GM21367 (cell line): ENCODE results near the gene C2orf92.

Experiments used
- ATAC-seq: cut with Tn5 transposase; IDR thresholded peaks from one replicate; pipeline ENCODE4 v1.9.1; 2021; ENCODE audit not compliant: unreplicated experiment

The C2orf92 gene

GRCh38 chr2:97712693-97713295 lies 43.3 kb downstream of the C2orf92 start:
- ATAC-seq: no peak

DNA sequence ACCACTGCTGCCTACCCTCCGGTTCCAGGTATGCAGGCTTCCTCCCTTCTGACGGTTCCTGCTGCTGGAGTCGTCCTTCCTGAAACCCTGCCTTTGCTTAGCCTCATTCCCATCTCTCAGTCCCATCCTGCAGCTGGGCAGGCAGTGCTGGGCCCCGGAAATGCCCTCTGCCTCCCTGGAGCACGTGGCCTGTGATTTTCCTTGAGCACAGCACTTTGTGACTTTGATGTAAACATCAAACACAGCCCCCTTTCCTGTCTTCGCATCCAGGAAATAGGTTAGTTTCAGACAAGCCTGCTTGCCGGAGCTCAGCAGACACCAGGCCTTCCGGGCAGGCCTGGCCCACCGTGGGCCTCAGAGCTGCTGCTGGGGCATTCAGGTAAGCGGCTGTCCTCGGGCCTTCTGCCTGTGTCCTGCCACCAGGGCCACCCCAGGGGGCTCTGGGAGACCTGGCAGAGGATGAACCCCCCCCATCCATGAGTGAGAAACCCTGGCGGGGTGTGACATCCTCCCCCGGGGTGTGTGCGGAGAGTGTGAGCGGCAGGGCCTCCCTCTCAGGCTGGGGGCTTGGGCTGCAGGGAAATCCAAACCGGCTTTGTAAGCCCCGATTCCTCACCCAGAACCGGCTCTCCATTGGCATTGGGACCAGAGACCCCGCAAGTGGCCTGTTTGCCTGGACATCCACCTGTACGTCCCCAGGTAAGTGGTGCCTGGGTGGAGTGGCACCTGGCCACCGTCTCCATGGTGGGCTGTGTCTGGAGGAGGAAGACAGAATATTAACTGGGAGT lies 44.0 kb downstream of the C2orf92 start, which contains the start of gene ZAP70:
ZAP70 (plus strand) TSS at position 281 of the 788 bp plus-strand sequence. CDS start 10,461 bp downstream, outside the sequence.
- ATAC-seq: no peak

- no peak for ATAC-seq
Observed at GRCh38 chr2:97714084-97714949, 44.8 kb downstream of the C2orf92 start.

- ATAC-seq: no peak
Observed at GRCh38 chr2:97714950-97715652, 45.6 kb downstream of the C2orf92 start.

DNA sequence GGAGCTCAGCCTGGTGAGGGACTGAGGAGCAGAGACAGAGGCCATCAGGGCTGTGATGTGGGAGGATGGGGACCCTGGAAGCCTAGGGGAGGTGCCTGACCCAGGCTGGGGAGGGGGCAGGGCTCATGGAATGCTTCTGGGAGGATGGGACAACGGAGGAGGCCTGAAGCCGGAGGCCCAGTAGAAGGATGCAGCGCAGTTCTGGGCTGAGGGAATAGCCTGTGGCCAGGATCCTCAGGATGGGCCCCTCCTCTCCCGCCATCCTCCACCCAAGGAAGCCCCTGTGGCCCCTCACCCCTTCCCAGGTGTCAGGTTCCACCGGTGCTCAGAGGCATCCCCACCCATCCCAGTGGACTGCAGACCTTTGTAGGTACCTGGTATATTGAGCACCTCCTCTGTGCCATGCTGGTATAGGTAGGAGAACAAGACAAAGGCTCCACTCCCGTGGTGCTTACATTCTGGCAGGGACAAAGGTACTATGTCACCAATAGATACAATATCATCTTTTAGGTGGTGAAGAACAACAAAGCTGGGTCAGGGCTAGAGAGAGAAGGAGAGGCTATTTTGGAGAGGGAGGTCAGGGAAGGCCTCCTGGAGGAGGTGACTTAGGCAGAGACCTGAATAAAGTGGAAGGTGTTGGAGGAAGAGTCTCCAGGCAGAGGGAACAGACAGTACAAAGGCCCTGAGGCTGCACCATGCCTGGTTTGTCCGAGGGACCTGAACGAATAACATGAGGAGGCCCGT lies 46.6 kb downstream of the C2orf92 start:
- ATAC-seq: no peak

DNA sequence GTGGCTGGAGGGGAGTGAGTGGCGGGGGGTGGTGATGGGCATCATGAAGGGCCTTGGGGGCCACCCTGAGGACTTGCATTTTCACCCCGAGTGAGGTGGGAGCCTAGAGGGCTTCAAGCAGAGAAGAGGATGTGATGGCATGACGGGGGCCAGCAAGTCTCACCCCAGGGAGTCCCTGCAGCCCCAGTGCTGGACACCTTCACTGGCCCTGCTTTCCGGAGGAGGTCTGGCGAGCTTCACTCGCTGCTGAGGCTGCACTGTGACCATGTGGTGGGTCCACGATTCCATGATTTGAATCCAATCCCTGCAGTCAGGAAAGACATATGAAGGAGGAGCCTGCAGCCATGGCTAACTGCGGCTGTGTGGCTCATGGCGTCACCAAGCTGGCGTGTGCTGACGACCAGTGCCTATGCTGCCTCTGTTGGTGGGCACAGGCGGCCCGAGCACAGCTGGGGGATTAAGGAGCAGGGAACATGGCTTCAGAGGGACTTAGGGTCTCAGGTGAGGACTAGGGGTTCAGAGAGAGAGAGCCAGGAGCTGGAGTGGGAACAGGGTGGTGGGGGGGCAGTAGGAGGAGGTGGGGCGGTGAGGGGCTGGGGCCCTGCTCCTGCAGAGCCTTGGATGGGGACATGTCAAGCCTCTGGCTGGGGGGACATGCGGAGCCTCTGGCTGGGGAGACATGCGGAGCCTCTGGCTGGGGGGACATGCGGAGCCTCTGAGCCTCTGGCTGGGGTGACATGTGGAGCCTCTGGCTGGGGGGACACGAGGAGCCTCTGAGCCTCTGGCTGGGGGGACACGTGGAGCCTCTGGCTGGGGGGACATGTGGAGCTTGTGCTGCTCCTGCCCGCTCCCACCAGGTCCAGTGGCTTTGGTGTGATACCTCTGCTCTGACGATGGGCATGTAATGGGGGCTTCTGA lies 47.4 kb downstream of the C2orf92 start:
- no peak for ATAC-seq

DNA sequence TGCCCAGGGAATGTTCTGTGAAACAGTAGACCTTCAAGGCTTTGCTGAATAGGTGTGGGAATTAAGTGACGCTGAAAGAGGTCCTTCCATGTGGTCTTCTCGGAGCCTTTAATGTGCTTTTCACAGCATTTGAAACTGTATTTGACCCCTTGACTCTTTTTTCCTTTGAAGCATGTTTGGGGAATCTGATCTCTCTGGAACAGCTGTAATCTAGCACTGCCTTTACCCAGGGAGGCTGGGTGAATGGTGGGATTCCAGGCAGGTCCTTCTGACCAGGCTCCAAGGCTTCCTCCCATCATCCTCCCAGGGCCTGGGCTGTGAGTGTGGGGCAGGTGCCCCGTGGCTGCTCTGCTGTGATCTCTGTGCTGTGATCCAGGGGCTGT lies 48.1 kb downstream of the C2orf92 start:
- ATAC-seq: no peak

DNA sequence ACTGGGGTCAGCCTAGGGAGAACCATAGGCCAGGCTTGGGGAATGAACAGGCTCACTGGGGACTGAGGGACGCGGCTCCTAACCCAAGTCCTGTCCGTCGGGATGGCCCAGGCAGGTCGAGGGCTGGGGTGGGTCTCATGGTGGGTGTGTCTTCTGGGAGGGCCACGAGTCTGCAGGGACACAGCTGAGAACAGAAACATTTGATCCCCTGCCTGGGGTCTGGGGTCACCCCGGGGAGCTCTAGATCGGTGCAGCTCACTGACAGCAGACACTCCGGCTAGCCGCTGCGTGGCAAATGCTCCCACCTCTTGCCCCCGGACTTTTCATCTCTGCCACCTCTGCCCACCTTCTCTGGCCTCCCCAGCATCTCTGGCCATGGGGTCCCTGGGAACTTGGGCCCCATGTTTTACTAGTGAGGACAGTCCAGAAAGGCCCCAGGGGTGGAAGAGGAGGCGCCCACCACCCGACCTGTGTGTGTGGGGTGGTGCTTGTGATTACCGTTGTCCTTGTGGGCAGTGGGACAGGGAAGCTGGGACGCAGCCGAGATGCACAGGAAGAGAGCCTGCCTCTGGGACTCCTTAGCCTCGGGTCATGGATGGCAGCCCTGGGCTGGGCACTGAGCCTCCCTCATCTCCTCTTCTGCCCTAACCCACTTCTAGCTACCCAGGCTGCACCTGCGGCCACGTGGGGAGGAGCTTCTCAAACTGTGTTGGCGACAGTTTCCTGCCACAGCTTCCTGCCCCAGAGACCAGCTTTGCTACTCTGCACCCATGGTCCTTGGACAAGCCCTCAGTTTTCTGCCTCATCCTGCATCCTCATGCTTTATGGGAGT lies 48.8 kb downstream of the C2orf92 start:
- ATAC-seq: peak; percentile 68

DNA sequence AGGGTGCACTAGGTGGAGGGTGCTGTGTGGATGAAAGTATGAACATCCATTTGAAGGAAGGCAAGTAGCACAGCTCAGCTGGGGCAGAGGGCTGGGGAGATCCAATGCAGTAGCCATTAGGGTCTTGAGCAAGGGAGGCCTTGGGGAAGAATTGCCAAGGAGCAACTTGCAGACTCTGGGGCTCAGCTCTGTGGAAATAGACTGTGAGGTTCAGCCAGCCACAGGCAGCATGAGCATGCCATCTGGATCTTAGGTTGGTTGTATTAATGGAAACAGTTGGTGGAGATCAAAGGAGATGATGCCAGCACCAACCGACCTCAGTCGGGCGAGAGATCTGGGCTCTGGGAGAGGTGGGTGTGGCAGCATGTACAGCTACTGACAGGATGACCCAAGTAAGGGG lies 49.4 kb downstream of the C2orf92 start:
- no peak for ATAC-seq

DNA sequence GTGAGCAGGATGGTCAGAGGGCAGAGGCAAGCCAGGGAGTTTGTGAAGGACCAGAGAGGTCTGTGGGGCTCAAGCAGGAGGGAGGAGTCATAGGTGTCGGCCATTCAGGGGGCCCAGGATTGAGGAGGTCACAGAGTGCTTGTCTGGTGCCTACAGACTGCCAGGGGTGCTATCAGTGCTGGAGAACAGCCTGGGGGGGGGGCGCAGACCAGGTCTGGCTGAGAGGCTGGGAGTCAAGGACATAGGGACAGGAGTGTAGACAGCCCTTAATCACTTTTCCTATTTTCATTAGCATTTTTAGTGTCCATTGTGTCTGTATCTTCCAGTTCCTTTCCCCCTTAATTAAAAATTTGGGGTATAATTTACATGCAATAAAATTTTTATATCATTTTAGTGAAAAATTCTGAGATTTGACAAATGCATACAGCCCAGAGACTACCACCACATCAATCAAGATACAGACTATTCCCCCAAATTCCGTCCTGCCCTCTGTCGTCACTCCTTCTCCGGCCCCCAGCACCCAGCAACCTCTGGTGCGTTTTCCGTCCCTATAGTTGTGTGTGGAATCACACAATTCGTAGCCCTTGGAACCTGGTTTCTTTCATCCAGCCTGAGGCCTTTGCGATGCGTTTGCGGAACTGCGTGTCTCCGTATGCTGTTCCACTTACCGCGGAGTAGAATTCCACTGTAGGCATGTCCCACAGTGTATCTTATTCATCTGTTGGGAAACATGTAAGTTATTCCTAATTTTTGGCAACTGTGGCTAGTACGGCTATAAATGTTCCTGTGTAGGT lies 50.0 kb downstream of the C2orf92 start:
- no peak for ATAC-seq

DNA sequence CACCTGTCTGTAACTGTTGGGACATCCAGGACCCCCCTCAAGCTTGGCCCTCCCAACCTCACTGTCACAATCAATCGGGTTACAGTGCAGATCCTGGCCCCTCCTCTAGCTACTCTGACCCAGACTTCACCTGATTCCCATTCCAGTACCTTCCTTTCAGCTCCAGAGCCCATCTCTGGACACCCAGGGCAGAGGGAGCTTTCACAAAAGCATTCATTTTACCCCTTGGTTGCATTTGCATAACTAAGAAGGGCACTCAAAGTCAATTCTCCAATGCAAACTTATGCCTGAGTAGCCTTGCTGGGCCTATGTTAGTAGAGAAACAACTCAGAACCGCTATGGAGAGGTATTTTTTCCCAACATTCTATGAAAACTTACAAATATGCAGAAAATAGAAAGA lies 51.2 kb downstream of the C2orf92 start:
- no peak for ATAC-seq

DNA sequence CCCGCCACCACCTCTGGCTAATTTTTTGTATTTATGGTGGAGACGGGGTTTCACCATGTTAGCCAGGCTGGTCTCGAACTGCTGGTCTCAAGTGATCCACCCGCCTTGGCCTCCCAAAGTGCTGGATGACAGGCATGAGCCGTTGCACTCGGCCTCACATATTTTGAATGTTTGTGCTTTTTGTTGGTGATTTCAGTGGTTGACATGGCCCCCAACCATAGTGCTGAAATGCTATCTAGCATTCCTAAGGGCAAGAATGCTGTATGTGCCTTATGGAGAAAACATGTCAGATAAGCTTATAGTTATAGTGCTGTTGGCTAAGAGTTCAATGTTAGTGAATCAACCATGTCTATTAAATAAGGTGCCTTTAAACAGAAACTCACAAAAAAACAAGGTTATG lies 52.7 kb downstream of the C2orf92 start:
- no peak for ATAC-seq

DNA sequence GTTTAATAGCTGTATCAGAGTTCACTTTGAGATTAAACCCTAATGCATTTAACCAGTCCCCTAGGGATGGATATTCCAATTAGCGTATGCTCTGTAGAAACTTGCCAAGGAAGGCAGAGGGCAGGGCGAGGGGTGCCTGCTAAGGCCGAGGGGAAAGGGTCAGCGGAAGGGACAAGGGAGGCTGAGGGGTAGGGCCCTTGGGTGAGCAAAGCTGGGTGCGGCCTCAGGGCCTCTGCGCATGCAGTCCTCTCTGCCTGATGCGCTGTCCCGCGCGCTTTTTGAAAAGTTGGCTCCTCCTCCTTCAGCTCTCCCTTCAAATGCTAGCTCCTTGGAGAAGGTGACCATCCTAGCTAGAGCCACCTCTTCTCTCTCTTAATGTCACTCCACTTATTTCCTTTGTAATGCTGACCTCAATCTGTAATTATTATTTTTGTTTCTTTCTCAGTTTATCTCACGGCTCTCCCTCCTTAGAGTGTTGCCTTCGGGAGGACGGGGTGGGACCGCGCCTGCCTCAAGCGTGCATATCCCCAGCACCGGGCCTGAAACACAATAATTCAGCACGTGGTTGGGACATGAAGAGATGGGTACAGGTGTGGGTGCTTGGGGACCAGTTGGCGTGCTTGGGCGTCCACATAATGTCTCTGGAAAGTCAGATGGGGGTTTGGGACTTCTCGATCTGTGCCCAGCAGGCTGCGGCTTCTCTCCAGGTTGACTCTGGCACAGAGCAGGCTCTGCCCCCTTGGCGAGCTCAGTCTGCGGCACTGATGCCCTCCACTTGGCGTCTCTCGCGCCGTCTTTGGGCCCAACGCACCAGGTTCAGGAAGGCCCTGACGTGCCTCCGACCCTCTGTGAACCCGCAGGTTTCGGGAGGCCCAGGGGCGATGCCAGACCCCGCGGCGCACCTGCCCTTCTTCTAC lies 53.9 kb downstream of the C2orf92 start:
- ATAC-seq: no peak

GRCh38 chr2:97724073-97724410 lies 54.5 kb downstream of the C2orf92 start:
- ATAC-seq: no peak

GRCh38 chr2:97724501-97724900 lies 55.0 kb downstream of the C2orf92 start:
- ATAC-seq: no peak

GRCh38 chr2:97724946-97725688 lies 55.6 kb downstream of the C2orf92 start:
- ATAC-seq: no peak
